ENCODE data around the gene TMEM229B. TPM values are rescaled to one million over a fixed set of nuclear protein-coding genes. Genes with fewer than 3 reads are reported as not detected.
"Not testable (repeated sequence)": the region's sequence is repeated elsewhere in the genome, so short reads cannot be mapped to it uniquely, and the experiment has no call there.

TMEM229B gene
- total RNA-seq, 3 donors from 2014 or later, result 3.5 to 4.9 (median 4.2) TPM

DNA sequence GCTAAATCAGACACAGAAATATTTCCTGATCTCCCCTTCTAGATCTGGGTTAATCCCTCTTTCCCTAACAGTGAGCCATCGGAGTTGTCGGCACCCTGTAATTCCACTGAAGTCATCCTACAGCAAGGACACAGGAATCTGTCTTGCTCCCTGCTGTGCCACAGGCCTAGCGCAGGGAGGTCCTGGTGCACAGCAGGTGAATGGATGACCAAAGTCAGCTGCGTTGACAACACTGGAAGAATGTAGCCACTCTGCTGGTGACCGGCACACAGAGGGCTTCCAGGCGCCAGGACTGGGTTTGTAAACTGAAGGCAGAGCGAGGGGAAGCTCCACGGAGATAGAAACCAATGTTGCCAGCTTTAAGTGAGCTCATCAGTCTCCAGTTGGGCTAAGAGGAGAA lies 23.6 kb downstream of the TMEM229B start:
- no peaks in the 10 kb centered on the region for H3K27me3 Mint-ChIP-seq (ENCODE audit: low read depth)
- DNase-seq, result no peak
- peaks cover 25% of the 10 kb centered on the region for H3K4me1 Mint-ChIP-seq (ENCODE audit: low read depth)
- no peaks in the 10 kb centered on the region for H3K9me3 Mint-ChIP-seq
- no peak for ATAC-seq
- no peaks in the 10 kb centered on the region for H3K36me3 Mint-ChIP-seq (ENCODE audit: insufficient read depth)
- H3K4me3 Mint-ChIP-seq, result no peak overlapping the region

DNA sequence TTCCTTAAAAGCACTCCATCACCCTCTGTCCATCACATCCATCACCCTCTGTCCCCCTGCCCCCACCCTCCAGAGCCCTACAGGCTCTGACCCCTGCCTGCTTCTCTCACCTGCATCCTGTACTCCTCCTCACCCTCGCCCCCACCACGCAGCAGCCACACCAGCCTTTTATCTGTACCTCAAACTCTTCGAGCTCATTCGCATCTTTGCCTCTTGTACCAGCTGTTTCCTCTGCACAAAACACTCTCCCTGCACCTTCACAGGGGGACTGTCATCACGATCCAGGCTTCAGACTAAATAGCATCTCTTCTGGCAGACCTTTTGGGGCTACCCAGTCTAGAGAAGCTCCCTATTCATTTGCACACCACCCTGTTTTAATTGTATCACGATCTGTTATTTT lies 24.1 kb downstream of the TMEM229B start:
- no peak overlapping the region for H3K4me3 Mint-ChIP-seq

DNA sequence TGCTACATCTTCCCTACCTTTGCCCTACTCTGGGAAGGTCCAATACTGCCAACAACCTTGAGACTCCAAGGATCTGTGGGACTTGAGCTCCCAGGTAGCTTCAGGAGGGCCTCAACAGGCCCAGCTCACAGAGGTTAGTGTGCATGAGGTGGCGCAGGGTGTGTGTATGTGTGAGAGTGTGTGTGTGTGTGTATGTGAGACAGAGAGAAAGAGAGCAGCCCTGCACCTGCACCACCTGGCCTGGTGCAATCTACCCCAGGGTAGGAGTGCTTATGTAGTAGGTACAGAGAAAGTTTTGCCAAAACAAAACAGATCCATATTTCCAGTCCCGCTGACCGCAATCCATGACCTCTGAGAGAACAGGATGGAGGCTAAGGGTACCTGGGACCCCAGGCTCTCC lies 24.6 kb downstream of the TMEM229B start:
- Mint-ChIP-seq H3K4me1 (ENCODE audit: low read depth) (peaks cover 25% of the 10 kb centered on the region), H3K36me3 (ENCODE audit: insufficient read depth) (no peaks in the 10 kb centered on the region), H3K9me3 (no peaks in the 10 kb centered on the region), H3K4me3 (no peak overlapping the region), H3K27me3 (ENCODE audit: low read depth) (no peaks in the 10 kb centered on the region)
- ATAC-seq (peak in 1 of 2 donors; percentile 42), DNase-seq (no peak)

More for the DNA sequence above, 24.1 kb downstream of the TMEM229B start:
- DNase-seq, result no peak
- H3K4me1 Mint-ChIP-seq (ENCODE audit: low read depth), result peaks cover 25% of the 10 kb centered on the region
- no peaks in the 10 kb centered on the region for H3K36me3 Mint-ChIP-seq (ENCODE audit: insufficient read depth)
- H3K9me3 Mint-ChIP-seq, result no peaks in the 10 kb centered on the region
- peak; percentile 54 to 60 for ATAC-seq
- H3K27me3 Mint-ChIP-seq (ENCODE audit: low read depth), result no peaks in the 10 kb centered on the region

DNA sequence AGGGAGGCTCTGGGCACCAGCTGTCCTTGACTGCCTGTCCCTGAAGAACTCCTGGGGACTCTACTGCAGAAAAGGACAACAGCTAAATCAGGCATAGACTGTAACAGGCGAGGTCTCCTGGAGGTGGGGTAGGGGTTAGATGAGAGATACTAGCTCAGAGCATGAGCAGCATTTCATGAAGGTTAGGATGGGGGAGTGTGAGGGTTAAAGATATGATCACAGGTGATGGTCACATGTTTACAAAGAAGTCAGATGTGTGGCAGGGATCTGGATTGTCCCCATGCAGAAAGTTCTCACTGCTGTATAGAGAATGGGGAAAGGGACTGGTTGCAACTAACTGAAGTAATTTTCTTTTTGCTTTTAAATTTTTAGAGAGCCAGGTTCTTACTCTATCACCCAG lies 26.5 kb downstream of the TMEM229B start:
- Mint-ChIP-seq H3K27me3 (ENCODE audit: low read depth) (no peaks in the 10 kb centered on the region), H3K4me3 (no peak overlapping the region), H3K9me3 (no peaks in the 10 kb centered on the region), H3K36me3 (ENCODE audit: insufficient read depth) (no peaks in the 10 kb centered on the region), H3K4me1 (ENCODE audit: low read depth) (peaks cover 19% of the 10 kb centered on the region)
- DNase-seq (no peak), ATAC-seq (no peak)

DNA sequence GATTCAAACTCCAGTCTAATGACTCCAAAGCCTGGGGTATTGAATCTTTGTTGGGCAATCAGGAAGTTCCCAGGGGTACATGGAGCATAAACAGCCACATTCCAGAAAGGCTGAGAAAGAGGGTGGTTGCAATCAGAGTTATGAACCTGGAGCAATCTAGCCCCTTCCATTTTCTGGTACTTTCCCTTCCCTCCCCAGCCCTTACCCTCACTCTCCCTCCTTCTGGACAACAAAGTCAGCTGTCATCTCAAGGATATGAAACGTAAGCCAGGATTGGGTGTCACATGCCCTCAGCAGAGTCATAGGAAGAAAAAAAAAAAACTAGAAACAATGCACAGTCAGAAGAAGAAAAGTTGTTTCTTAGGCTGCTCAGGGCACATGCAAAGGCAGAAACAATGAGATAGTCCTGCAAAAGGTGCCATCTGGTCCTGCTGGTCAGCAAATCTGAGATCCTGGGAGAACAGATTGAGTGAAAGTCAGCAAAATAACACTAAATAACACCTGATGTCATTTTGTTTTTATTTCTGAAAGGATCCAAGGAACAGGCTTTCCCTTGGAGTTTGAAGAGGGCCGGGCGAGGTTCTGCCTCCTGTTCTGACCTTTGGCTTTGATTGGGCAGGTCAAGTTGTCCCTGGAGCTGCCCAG lies 27.1 kb downstream of the TMEM229B start:
- peaks cover 17% of the 10 kb centered on the region for H3K4me1 Mint-ChIP-seq (ENCODE audit: low read depth)
- DNase-seq, result no peak
- no peak overlapping the region for H3K4me3 Mint-ChIP-seq
- no peak for ATAC-seq
- no peaks in the 10 kb centered on the region for H3K36me3 Mint-ChIP-seq (ENCODE audit: insufficient read depth)
- H3K27me3 Mint-ChIP-seq (ENCODE audit: low read depth), result no peaks in the 10 kb centered on the region
- H3K9me3 Mint-ChIP-seq, result no peaks in the 10 kb centered on the region

DNA sequence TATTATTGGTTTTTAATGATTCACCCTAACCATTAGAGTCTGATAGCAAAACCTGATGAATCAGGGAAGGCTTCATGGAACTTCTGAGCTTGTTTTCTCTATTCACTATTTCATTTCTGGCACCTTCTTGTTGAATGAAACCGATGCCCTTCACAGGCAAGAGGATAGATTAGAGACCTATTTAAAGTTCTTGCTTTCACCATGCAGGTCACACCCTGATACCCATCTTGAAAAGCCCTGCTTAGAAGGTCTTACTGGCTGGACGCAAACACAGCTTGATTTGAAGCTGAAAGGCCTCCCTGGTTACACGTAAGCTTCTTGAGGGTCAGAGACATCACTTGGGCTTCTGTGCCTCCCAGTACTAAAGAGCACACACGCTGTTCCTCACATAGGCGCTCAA lies 29.2 kb downstream of the TMEM229B start:
- no peaks in the 10 kb centered on the region for H3K27me3 Mint-ChIP-seq (ENCODE audit: low read depth)

DNA sequence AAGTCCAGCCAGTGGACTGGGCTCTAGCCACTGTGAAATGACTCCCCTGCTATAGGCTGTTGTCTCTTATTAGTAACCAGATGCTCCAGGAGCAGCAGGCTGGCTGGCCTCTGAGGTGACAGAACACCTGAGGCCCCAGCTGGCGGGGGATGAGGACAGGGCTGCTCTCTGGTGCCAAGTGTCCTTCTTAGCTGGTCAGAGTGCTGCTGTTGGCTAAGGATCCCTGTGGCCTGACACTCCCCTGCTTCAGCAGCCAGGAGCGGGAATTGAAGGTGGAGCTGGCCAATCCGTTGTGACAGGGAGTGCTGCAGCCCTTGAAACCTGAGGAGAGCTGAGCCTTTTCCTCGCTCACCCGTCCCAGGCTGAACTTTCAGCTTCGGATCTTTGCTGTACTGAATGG lies 30.7 kb downstream of the TMEM229B start:
- DNase-seq, result no peak
- no peaks in the 10 kb centered on the region for H3K27me3 Mint-ChIP-seq (ENCODE audit: low read depth)
- ATAC-seq, result no peak

More for the DNA sequence above, 29.2 kb downstream of the TMEM229B start:
- Mint-ChIP-seq H3K36me3 (ENCODE audit: insufficient read depth) (no peaks in the 10 kb centered on the region), H3K4me1 (ENCODE audit: low read depth) (peaks cover 7% of the 10 kb centered on the region), H3K4me3 (no peak overlapping the region), H3K9me3 (no peaks in the 10 kb centered on the region)
- DNase-seq (no peak), ATAC-seq (no peak)

DNA sequence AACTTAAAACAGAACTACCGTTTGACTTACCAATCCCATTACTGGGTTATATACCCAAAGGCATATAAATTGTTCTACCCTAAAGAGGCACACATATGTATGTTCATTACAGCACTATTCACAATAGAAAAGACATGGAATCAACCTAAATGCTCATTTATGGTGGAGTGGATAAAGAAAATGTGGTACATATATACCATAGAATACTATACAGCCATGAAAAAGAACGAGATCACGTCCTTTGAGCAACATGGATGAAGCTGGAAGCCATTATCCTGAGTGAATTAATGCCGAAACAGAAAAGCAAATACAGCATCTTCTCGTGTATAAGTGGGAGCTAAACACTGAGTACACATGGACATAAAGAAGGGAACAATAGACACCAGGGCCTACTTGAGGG lies 31.8 kb downstream of the TMEM229B start:
- DNase-seq, result no peak
- Mint-ChIP-seq H3K36me3 (ENCODE audit: insufficient read depth) (no peaks in the 10 kb centered on the region), H3K27me3 (ENCODE audit: low read depth) (peaks cover 1% of the 10 kb centered on the region), H3K4me3 (no peak overlapping the region), H3K4me1 (ENCODE audit: low read depth) (no peaks in the 10 kb centered on the region), H3K9me3 (no peaks in the 10 kb centered on the region)
- no peak for ATAC-seq

More for the DNA sequence above, 30.7 kb downstream of the TMEM229B start:
- no peaks in the 10 kb centered on the region for H3K9me3 Mint-ChIP-seq
- no peaks in the 10 kb centered on the region for H3K4me1 Mint-ChIP-seq (ENCODE audit: low read depth)
- H3K4me3 Mint-ChIP-seq, result no peak overlapping the region
- H3K36me3 Mint-ChIP-seq (ENCODE audit: insufficient read depth), result no peaks in the 10 kb centered on the region

DNA sequence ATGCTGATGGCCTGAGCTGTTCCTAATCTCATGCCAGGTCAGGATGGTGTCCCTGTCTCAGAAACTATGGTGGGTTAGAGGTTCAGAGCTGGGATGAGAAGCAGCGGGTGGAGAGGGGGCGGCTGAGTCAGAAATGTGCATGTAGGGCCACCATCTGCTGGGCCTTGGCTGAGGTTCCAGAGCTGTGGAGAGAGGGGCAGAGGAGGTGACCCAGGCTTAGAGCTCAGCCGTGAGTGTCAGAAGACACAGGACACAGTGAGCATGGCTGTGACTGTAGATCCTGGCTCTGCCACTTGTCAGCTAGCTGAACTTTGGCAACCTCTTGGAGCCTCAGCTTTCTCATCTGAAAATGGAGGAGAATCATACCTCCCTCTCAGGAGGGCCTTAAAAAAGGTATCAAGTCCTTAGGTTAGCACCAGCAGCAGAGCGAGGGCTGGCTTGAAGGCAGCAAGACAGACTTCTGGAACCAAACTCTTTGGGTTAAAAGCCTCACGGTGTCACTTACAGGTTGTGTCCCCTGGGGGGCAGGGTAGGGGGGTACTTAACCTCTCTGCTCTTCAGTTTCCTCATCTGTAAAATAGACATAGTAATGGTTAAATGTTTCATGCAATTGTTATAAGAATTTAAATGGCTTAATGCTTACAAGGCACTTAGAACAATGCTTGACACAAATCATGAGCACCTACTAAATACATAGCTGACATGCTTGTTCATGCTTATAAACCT lies 34.8 kb downstream of the TMEM229B start:
- Mint-ChIP-seq H3K27me3 (ENCODE audit: low read depth) (peaks cover 3% of the 10 kb centered on the region), H3K4me1 (ENCODE audit: low read depth) (no peaks in the 10 kb centered on the region), H3K36me3 (ENCODE audit: insufficient read depth) (peaks cover 5% of the 10 kb centered on the region), H3K4me3 (no peak overlapping the region), H3K9me3 (no peaks in the 10 kb centered on the region)
- no peak for ATAC-seq
- DNase-seq, result no peak

DNA sequence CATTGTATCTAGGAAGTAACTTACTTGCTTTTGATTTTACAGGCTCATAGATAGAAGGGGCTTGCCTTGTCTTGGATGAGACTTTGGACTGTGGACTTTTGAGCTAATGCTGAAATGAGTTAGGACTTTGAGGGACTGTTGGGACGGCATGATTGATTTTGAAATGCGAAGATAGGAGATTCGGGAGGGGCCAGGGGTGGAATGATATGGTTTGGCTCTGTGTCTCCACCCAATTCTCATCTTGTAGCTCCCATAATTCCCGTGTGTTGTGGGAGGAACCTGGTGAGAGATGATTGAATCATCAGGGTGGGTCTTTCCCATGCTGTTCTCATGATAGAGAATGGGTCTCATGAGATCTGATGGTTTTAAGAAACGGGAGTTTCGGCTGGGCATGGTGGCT lies 36.9 kb downstream of the TMEM229B start:
- H3K36me3 Mint-ChIP-seq (ENCODE audit: insufficient read depth); DNase-seq; H3K9me3 Mint-ChIP-seq; H3K4me1 Mint-ChIP-seq (ENCODE audit: low read depth); H3K27me3 Mint-ChIP-seq (ENCODE audit: low read depth); ATAC-seq; H3K4me3 Mint-ChIP-seq: not testable (repeated sequence)

DNA sequence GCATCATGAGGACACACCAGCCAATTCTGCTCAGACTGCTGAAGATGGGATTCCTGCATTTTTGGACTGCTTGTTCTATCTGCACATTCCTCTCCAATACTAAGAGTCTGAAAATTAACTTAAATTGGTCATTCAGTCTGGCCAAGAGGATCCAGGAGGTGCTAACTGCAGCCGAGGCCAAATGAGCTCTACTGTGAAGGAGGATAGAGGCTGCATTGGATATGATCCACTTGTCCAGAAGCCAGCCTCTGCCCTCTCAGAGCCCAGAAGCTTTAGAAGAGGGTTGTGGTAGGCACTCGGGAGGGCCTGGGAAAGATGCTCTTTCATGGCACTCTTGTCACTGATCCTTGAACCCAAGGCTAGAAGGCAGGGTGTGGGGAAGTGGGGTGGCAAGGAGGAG lies 39.4 kb downstream of the TMEM229B start:
- H3K4me3 Mint-ChIP-seq, result no peak overlapping the region
- no peaks in the 10 kb centered on the region for H3K9me3 Mint-ChIP-seq
- H3K27me3 Mint-ChIP-seq (ENCODE audit: low read depth), result peaks cover 5% of the 10 kb centered on the region
- H3K4me1 Mint-ChIP-seq (ENCODE audit: low read depth), result no peaks in the 10 kb centered on the region
- DNase-seq, result no peak
- H3K36me3 Mint-ChIP-seq (ENCODE audit: insufficient read depth), result peaks cover 5% of the 10 kb centered on the region
- no peak for ATAC-seq

DNA sequence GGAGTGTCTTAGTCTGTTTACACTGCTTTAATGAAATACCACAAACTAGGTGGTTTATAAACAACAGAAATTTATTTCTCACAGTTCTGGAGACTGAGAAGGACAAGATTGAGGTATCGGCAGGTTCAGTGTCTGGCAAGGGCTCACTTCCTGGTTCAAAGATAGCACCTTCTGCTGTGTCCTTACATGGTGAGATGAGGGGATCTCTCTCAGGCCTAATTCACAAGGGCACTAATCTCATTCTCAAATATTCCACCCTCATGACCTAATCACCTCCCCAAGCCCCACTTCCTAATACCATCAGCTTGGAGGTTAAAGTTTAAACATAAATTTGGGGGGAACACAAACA lies 41.5 kb downstream of the TMEM229B start:
- ATAC-seq, result no peak
- DNase-seq, result no peak
- Mint-ChIP-seq H3K4me1 (ENCODE audit: low read depth) (no peaks in the 10 kb centered on the region), H3K36me3 (ENCODE audit: insufficient read depth) (peaks cover 5% of the 10 kb centered on the region), H3K4me3 (no peak overlapping the region), H3K9me3 (no peaks in the 10 kb centered on the region), H3K27me3 (ENCODE audit: low read depth) (peaks cover 9% of the 10 kb centered on the region)

DNA sequence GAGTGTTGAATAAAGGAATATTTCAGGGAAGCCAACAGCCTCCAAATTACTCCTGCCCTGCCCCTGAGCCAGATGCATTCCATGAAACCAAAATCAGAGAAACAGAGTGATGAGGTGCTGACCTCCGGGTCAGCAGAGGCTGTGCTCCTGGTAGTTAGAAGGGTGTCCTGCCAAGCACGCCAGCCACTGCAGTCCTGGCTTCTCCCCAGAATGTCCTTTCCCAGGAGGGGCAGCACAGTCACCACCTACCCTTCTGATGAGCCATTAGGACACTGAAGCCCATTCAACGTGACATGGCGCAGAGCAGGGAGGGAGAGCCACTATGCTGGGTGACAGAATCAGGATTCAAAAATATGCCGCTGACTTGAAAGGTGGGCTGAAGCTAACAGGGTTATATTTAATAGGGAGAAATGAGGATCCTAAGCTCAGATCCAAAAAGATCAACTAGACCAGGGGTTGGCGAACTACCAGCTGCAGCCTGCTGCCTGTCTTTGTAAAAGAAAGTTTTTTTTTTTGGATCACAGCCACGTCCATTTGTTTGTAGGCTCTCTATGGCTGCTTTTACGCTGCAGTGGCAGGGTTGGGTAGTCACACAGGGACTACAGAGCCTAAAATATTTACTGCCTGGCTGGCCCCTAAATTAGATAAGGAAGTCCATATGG lies 42.0 kb downstream of the TMEM229B start:
- Mint-ChIP-seq H3K27me3 (ENCODE audit: low read depth) (peaks cover 5% of the 10 kb centered on the region), H3K9me3 (no peaks in the 10 kb centered on the region), H3K36me3 (ENCODE audit: insufficient read depth) (peaks cover 5% of the 10 kb centered on the region), H3K4me3 (no peak overlapping the region), H3K4me1 (ENCODE audit: low read depth) (no peaks in the 10 kb centered on the region)
- DNase-seq (no peak), ATAC-seq (no peak)

DNA sequence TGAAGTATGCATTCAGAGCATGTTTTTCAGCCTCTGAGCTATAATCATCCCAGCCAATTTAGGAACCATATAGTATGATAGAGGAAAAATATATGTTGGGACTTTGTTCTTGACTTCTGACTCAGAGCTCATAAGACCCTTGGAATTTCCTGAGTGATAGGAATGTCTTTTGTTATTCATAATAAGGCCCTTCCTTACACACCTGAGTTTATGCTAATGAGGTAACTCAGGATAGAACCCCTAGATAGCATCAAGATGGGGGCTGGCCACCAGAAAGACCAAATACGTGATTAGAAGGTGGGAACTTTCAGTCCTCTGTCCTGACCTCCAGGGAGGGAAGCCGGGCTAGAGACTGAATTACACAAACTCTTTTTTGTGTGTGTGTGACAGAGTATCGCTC lies 44.1 kb downstream of the TMEM229B start:
- H3K27me3 Mint-ChIP-seq (ENCODE audit: low read depth), result peaks cover 5% of the 10 kb centered on the region
- ATAC-seq (no peak), DNase-seq (no peak)
- no peak overlapping the region for H3K4me3 Mint-ChIP-seq
- no peaks in the 10 kb centered on the region for H3K9me3 Mint-ChIP-seq
- no peaks in the 10 kb centered on the region for H3K4me1 Mint-ChIP-seq (ENCODE audit: low read depth)
- no peaks in the 10 kb centered on the region for H3K36me3 Mint-ChIP-seq (ENCODE audit: insufficient read depth)

Measured in activated T-cell treated with anti-CD3 and anti-CD28 coated beads, Interleukin-2, amount 50 U/mL, for 4 hours (primary cell).